B cell (primary cell): ENCODE results near the gene OR52I1.

ENCODE experiments used
- EZH2 ChIP-seq: IDR thresholded peaks from 2 replicates; pipeline ENCODE4 v1.6.1; 2012; ENCODE audit warnings: borderline replicate concordance, low read depth, mild to moderate bottlenecking, moderate library complexity, low read length; ENCODE audit not compliant: insufficient read depth, poor library complexity, severe bottlenecking
- TF ChIP-seq, protein P1 (sequence below): fragments of 200-600 bp; IDR thresholded peaks from one replicate; pipeline ENCODE4 v1.8.0; 2022; ENCODE audit warnings: antibody characterized with exemption, mild to moderate bottlenecking

GRCh38 chr11:4559527-4560440 lies 34.1 kb upstream of the OR52I1 start:
- TF ChIP-seq, protein P1, sequence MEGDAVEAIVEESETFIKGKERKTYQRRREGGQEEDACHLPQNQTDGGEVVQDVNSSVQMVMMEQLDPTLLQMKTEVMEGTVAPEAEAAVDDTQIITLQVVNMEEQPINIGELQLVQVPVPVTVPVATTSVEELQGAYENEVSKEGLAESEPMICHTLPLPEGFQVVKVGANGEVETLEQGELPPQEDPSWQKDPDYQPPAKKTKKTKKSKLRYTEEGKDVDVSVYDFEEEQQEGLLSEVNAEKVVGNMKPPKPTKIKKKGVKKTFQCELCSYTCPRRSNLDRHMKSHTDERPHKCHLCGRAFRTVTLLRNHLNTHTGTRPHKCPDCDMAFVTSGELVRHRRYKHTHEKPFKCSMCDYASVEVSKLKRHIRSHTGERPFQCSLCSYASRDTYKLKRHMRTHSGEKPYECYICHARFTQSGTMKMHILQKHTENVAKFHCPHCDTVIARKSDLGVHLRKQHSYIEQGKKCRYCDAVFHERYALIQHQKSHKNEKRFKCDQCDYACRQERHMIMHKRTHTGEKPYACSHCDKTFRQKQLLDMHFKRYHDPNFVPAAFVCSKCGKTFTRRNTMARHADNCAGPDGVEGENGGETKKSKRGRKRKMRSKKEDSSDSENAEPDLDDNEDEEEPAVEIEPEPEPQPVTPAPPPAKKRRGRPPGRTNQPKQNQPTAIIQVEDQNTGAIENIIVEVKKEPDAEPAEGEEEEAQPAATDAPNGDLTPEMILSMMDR, result no peak
- no peak for TF ChIP-seq EZH2
